Liver (tissue), 3 donors: ENCODE measurements around the gene EIF4E2.

ENCODE experiments used
- CTCF ChIP-seq: fragments of 150-350 bp; IDR thresholded peaks from 2 replicates; pipeline ENCODE4 v1.5.1; 2017; ENCODE audit warnings: improper control_type of control experiment, low read depth, low read length; ENCODE audit not compliant: missing input control
- EGR1 ChIP-seq, 2 donors: IDR thresholded peaks; 2 replicates each; pipeline ENCODE4 v1.6.1; 2016 to 2018; ENCODE audit warnings: antibody characterized with exemption in 2 of 2, low read depth in 2 of 2
- GABPA ChIP-seq, 2 donors: IDR thresholded peaks in 1 of 2; conservative IDR thresholded peaks in 1 of 2; 2 replicates each; pipeline ENCODE4 v1.6.1; 2016; ENCODE audit warnings: antibody characterized with exemption in 2 of 2, mild to moderate bottlenecking in 1 of 2, moderate library complexity in 1 of 2
- HNF4A ChIP-seq, 2 donors: conservative IDR thresholded peaks; 2 replicates each; pipeline ENCODE4 v1.6.1; 2016; ENCODE audit warnings: antibody characterized with exemption in 2 of 2, mild to moderate bottlenecking in 2 of 2
- MAX ChIP-seq: IDR thresholded peaks from 2 replicates; pipeline ENCODE4 v1.6.1; 2016; ENCODE audit warnings: antibody characterized with exemption
- RAD21 ChIP-seq, 2 donors: IDR thresholded peaks; 2 replicates each; pipeline ENCODE4 v1.6.1; 2016; ENCODE audit warnings: antibody characterized with exemption in 2 of 2, mild to moderate bottlenecking in 2 of 2
- REST ChIP-seq: IDR thresholded peaks from 2 replicates; pipeline ENCODE4 v1.6.1; 2016; ENCODE audit warnings: antibody characterized with exemption, mild to moderate bottlenecking
- RXRA ChIP-seq, 2 donors: IDR thresholded peaks; 2 replicates each; pipeline ENCODE4 v1.6.1; 2017 to 2018; ENCODE audit warnings: antibody characterized with exemption in 2 of 2, mild to moderate bottlenecking in 1 of 2
- SP1 ChIP-seq: IDR thresholded peaks from 2 replicates; pipeline ENCODE4 v1.6.1; 2018; ENCODE audit warnings: antibody characterized with exemption, mild to moderate bottlenecking
- TAF1 ChIP-seq: conservative IDR thresholded peaks from 2 replicates; pipeline ENCODE4 v1.6.1; 2016; ENCODE audit warnings: antibody characterized with exemption, mild to moderate bottlenecking
- YY1 ChIP-seq: IDR thresholded peaks from 2 replicates; pipeline ENCODE4 v1.6.1; 2016; ENCODE audit warnings: antibody characterized with exemption, mild to moderate bottlenecking
- donor health status: healthy.
- donor health status: healthy.

DNA sequence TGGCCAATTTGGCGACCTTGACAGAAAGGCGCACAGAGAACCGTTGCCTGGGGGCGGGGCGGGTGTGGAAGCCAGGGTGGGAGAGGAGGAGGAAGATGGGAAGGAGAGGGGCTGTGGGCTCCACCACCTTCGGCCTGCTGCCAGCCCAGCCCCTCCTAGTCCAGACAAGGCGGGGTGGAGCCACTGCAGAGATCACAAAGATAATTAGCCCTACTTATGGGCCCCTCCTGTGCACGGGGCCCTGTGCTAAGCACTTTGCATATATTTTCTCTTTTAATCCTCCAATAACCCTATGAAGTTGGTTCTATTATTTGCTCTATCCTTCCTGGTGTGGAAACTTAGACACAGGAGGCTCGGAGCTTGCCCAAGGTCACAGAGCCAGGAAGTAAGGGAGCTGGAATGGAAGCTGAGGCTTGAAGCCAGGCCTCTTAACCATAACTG, 49.1 kb upstream of the EIF4E2 start:
- TF ChIP-seq CTCF (no peak), GABPA (IDR thresholded peaks at IDR 0.05 in 1 of 2, conservative IDR thresholded peaks at IDR 0.05 in 1 of 2) (no peak), RXRA (IDR thresholded peaks at IDR 0.05) (no peak), SP1 (no peak), MAX (no peak), RAD21 (IDR thresholded peaks at IDR 0.05) (no peak), TAF1 (no peak), REST (no peak), HNF4A (conservative IDR thresholded peaks at IDR 0.05) (no peak), YY1 (no peak), EGR1 (IDR thresholded peaks at IDR 0.05; ENCODE audit: low read depth in 2 of 2) (no peak)
